GM12878 (cell line): ENCODE results near the gene ATP6V0D1. TPM values are rescaled to one million over a fixed set of nuclear protein-coding genes. Genes with fewer than 3 reads are reported as not detected.

Experiments
- ATAC-seq: fragments of 200-7000 bp; cut with Tn5 transposase; 3 replicates; pipeline ENCODE4 v1.9.1; 2020; ENCODE audit warnings: mild to moderate bottlenecking, moderate library complexity
- BruUV-seq: library from RNA; stranded (reverse); fragments of 400-500 nt; replicated peaks from 2 replicates; lab custom pipeline; 2021; lab: Mats Ljungman, UMichigan
- CTCF ChIA-PET: fragments of 300-600 bp; sonication (Branson Sonifier 250); formaldehyde crosslinking; extraction: SDS; loops from one replicate; lab custom pipeline; 2021; ENCODE audit warnings: inconsistent platforms; lab: Yijun Ruan, JAX
- POLR2A ChIA-PET: fragments of 350-600 bp; formaldehyde crosslinking; extraction: SDS; loops from one replicate; lab custom pipeline; 2021; ENCODE audit warnings: inconsistent platforms; lab: Charles Lee
- RAD21 ChIA-PET: fragments of 300-600 bp; sonication (Branson Sonifier 250); formaldehyde crosslinking; loops from one replicate; lab custom pipeline; 2023; ENCODE audit warnings: antibody characterized with exemption; ENCODE audit not compliant: unreplicated experiment; lab: Charles Lee
- SMC1A ChIA-PET: fragments of 300-600 bp; sonication (Branson Sonifier 250); formaldehyde crosslinking; loops from one replicate; lab custom pipeline; 2023; ENCODE audit not compliant: unreplicated experiment, uncharacterized antibody; lab: Charles Lee
- DNase-seq: peaks from one replicate; pipeline ENCODE4 v3.0.0-alpha.2; 2011; ENCODE audit warnings: low read depth, low spot score
- FAIRE-seq: peaks from 3 replicates; lab custom pipeline; 2011; peaks lifted over from hg19 to GRCh38; lab: Jason Lieb, UNC
- H2AFZ ChIP-seq: 2 replicates; pipeline ENCODE4 v1.6.0; 2011; ENCODE audit warnings: low read depth, low read length, control low read depth; ENCODE audit not compliant: control insufficient read depth
- H3K27ac ChIP-seq: 2 replicates; pipeline ENCODE4 v1.5.1; 2011; ENCODE audit warnings: control low read depth; ENCODE audit not compliant: control insufficient read depth, insufficient read depth
- H3K27me3 ChIP-seq, 2 experiments: replicated peaks in 1 of 2; 2 replicates each; pipeline versions ENCODE4 v1.6.0 to v1.6.1; 2011; ENCODE audit warnings: low read length in 1 of 2; ENCODE audit not compliant: control insufficient read depth in 2 of 2, insufficient read depth in 2 of 2
- H3K36me3 ChIP-seq, 2 experiments: 2 replicates each; pipeline ENCODE4 v1.5.1; 2011; ENCODE audit warnings: low read length in 1 of 2; ENCODE audit not compliant: control insufficient read depth in 2 of 2, insufficient read depth in 2 of 2
- H3K4me1 ChIP-seq: 2 replicates; pipeline ENCODE4 v1.6.1; 2011; ENCODE audit warnings: mild to moderate bottlenecking, low read length, moderate library complexity, mixed read lengths; ENCODE audit not compliant: control insufficient read depth, insufficient read depth
- H3K4me2 ChIP-seq: 2 replicates; pipeline ENCODE4 v1.6.0; 2011; ENCODE audit warnings: control low read depth; ENCODE audit not compliant: control insufficient read depth, insufficient read depth
- H3K4me3 ChIP-seq: fragments of 200-600 bp; sonication (generic); 2 replicates; pipeline ENCODE4 v1.5.1; 2016
- H3K79me2 ChIP-seq: 2 replicates; pipeline ENCODE4 v1.6.0; 2011; ENCODE audit warnings: low read length; ENCODE audit not compliant: control insufficient read depth, insufficient read depth
- H3K9ac ChIP-seq: 2 replicates; pipeline ENCODE4 v1.8.0; 2011; ENCODE audit warnings: low read length, control low read depth, mixed read lengths; ENCODE audit not compliant: control insufficient read depth, insufficient read depth
- H3K9me3 ChIP-seq: replicated peaks from 3 replicates; pipeline ENCODE4 v1.5.1; 2011; ENCODE audit warnings: mild to moderate bottlenecking, low read length; ENCODE audit not compliant: control insufficient read depth, insufficient read depth
- H4K20me1 ChIP-seq: 2 replicates; pipeline ENCODE4 v1.6.0; 2011; ENCODE audit not compliant: control insufficient read depth, insufficient read depth
- BHLHE40 ChIP-seq, 2 experiments: fragments of 450-650 bp in 1 of 2; IDR thresholded peaks; 2 replicates each; pipeline ENCODE4 v1.6.1; 2011 to 2017; ENCODE audit warnings: low read depth in 2 of 2, borderline replicate concordance in 1 of 2, improper control_type of control experiment in 1 of 2, low read length in 1 of 2, mild to moderate bottlenecking in 1 of 2
- CHD2 ChIP-seq: IDR thresholded peaks from 2 replicates; pipeline ENCODE4 v1.6.1; 2011; ENCODE audit warnings: low read depth, low read length, improper control_type of control experiment, borderline replicate concordance
- ETV6 ChIP-seq, 2 experiments: fragments of 450-650 bp in 1 of 2; IDR thresholded peaks in 1 of 2; conservative IDR thresholded peaks in 1 of 2; 2 replicates each; pipeline ENCODE4 v1.6.1; 2014; ENCODE audit warnings: antibody characterized with exemption in 1 of 2, borderline replicate concordance in 1 of 2, low read depth in 1 of 2, mild to moderate bottlenecking in 1 of 2, moderate library complexity in 1 of 2
- IRF4 ChIP-seq: IDR thresholded peaks from 2 replicates; pipeline ENCODE4 v1.6.1; 2011; ENCODE audit warnings: low read depth, low read length
- MXI1 ChIP-seq: fragments of 150-350 bp; IDR thresholded peaks from 2 replicates; pipeline ENCODE4 v1.6.1; 2011; ENCODE audit warnings: low read depth, mild to moderate bottlenecking, inconsistent platforms, low read length, improper control_type of control experiment
- NR2C1 ChIP-seq: fragments of 450-650 bp; IDR thresholded peaks from 2 replicates; pipeline ENCODE4 v1.6.1; 2017; ENCODE audit warnings: antibody characterized with exemption, mild to moderate bottlenecking, moderate library complexity
- NRF1 ChIP-seq: conservative IDR thresholded peaks from 2 replicates; pipeline ENCODE4 v1.6.1; 2011; ENCODE audit warnings: mild to moderate bottlenecking, low read depth, low read length, improper control_type of control experiment
- POLR2AphosphoS2 ChIP-seq: IDR thresholded peaks from 2 replicates; pipeline ENCODE4 v1.6.1; 2011; ENCODE audit warnings: low read depth, mild to moderate bottlenecking, low read length, improper control_type of control experiment, moderate library complexity
- RELA ChIP-seq: fragments of 450-650 bp; IDR thresholded peaks from 2 replicates; pipeline ENCODE4 v1.8.0; 2014; ENCODE audit warnings: borderline replicate concordance; ENCODE audit not compliant: partially characterized antibody
- SPI1 ChIP-seq: IDR thresholded peaks from 2 replicates; pipeline ENCODE4 v1.6.1; 2011; ENCODE audit warnings: low read depth, mild to moderate bottlenecking, low read length, moderate library complexity, borderline replicate concordance; ENCODE audit not compliant: insufficient read depth
- ZNF622 ChIP-seq: fragments of 450-650 bp; IDR thresholded peaks from 2 replicates; pipeline ENCODE4 v1.6.1; 2017; ENCODE audit warnings: mild to moderate bottlenecking, inconsistent platforms
- WGBS: methylation state at CpG from one replicate; pipeline ENCODE4 v1.1.6; 2016; ENCODE audit warnings: low lambda C conversion rate; ENCODE audit not compliant: insufficient replicate concordance, insufficient coverage; ENCODE audit errors: missing lambda C conversion rate; 5-methylcytosine and 5-hydroxymethylcytosine counted together
- in situ Hi-C: fragments of 300-500 bp; cut with MboI; formaldehyde crosslinking; loops from 9 replicates; pipeline ENCODE4 v1.14.3; 2018; ENCODE audit warnings: mixed read lengths
- intact Hi-C: fragments of 100-400 bp; cut with micrococcal nuclease; formaldehyde crosslinking; loops from one replicate; pipeline ENCODE4 v1.14.2; 2022; ENCODE audit not compliant: unreplicated experiment
- polyA plus RNA-seq, 11 experiments: library from polyadenylated mRNA; depleted of rRNA in 4 of 11; unstranded in 6 of 11; stranded (reverse) in 5 of 11; fragments of >200 nt; fragmentation: Nextera tagmentation in 4 of 11; fragmentation: Illumina TruSeq in 1 of 11; extraction: Ambion mirVana in 4 of 11; extraction: Trizol in 1 of 11; gene quantifications; 1 replicate in 1 of 11; 2 replicates in 10 of 11; pipeline versions ENCODE4 v1.2.1 to v1.2.3, GENCODE V29; 2011 to 2016; ENCODE audit warnings: inconsistent platforms in 2 of 11, missing spikeins in 2 of 11, low read depth in 1 of 11
- total RNA-seq, 4 experiments: library from RNA; depleted of rRNA in 3 of 4; stranded (reverse); fragments of >200 nt in 3 of 4; fragmentation: Illumina TruSeq in 1 of 4; extraction: Trizol in 1 of 4; gene quantifications; 2 replicates each; pipeline versions ENCODE4 v1.2.1 to v1.2.3, GENCODE V29; 2013 to 2021
- TF ChIP-seq, protein P1 (sequence below): fragments of 450-650 bp; IDR thresholded peaks from 2 replicates; pipeline ENCODE4 v1.6.1; 2017; ENCODE audit warnings: mild to moderate bottlenecking, moderate library complexity
- TF ChIP-seq, protein P2 (sequence below): fragments of 450-650 bp; conservative IDR thresholded peaks from 2 replicates; pipeline ENCODE4 v1.6.1; 2017; ENCODE audit warnings: mild to moderate bottlenecking, moderate library complexity
- TF ChIP-seq, protein P3 (sequence below): fragments of 450-650 bp; IDR thresholded peaks from 2 replicates; pipeline ENCODE4 v1.6.1; 2018; ENCODE audit warnings: mild to moderate bottlenecking, low read depth, moderate library complexity; ENCODE audit not compliant: partially characterized antibody

Gene ATP6V0D1
- total and polyA plus RNA-seq, 10 of the 15 experiments (the other 5 are each of a cell fraction or from before 2014, with no cell fraction given), result 28.1 to 141 (median 70.3) TPM

DNA sequence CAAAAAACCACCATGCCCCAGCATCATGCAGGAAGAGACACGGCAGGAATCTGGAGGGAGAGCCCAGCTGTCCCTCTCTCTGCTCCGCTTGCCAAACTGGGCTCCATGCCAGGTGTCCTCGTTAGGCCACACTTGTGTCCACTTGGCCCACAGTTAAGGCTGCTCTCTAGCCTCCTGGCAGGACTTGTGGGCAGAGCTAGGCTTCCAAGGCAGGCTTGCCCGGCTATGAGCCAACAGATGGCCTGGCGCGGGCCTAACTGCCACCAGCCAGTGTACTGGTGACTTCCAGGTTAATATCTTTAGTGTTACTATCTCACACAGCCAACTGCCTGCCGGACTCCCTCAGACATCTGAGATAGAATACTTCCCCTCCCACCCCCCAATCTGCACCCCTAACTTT, 10.6 kb downstream of the ATP6V0D1 start:
- WGBS, result 97% methylated on average over 7 of the region's 7 CpGs
- ChIA-PET POLR2A (interaction anchor here (0.6 to 1.2 kb wide), 2 partner anchors 226 to 516 kb away, joined by 4 read pairs; no protein-coding TSS in a partner anchor), RAD21 (interaction anchor here (0.6 kb wide), 1 partner anchor 42 kb away, joined by 4 read pairs; no protein-coding TSS in a partner anchor), SMC1A (interaction anchor here (0.7 to 1.3 kb wide), 2 partner anchors 19 to 42 kb away, joined by 3 to 5 read pairs; no protein-coding TSS in a partner anchor), CTCF (interaction anchor here (0.9 to 2.0 kb wide), 2 partner anchors 11 to 45 kb away, joined by 4 to 5 read pairs; partner anchors contain the start of gene ATP6V0D1)
- H3K9me3 ChIP-seq, result no peaks in the 10 kb centered on the region
- no peak overlapping the region for H2AFZ ChIP-seq
- H3K36me3 ChIP-seq, result no peaks in the 10 kb centered on the region; a peak in 2 of 4 replicates
- H3K27ac ChIP-seq, result no peak overlapping the region
- intact Hi-C loops (no loop called here), in situ Hi-C loops (no loop called here)
- ATAC-seq (no peak), FAIRE-seq (no peak), DNase-seq (no peak)
- H3K4me3 ChIP-seq, result no peak overlapping the region
- no peaks in the 10 kb centered on the region for H3K27me3 ChIP-seq
- H3K4me2 ChIP-seq, result no peak overlapping the region
- peaks cover 6% of the 10 kb centered on the region for H4K20me1 ChIP-seq
- no TSS peak for BruUV-seq
- peaks cover 41% of the 10 kb centered on the region for H3K79me2 ChIP-seq
- H3K9ac ChIP-seq, result no peak overlapping the region
- H3K4me1 ChIP-seq, result peaks cover 15% of the 10 kb centered on the region
- TF ChIP-seq RELA (no peak), SPI1 (no peak), CHD2 (no peak), IRF4 (no peak), BHLHE40 (IDR thresholded peaks at IDR 0.05; ENCODE audit: borderline replicate concordance in 1 of 2, low read depth in 2 of 2, low read length in 1 of 2) (no peak), POLR2AphosphoS2 (no peak), NR2C1 (no peak), MXI1 (no peak), ZNF622 (no peak), NRF1 (no peak), ETV6 (conservative IDR thresholded peaks at IDR 0.05 in 1 of 2, IDR thresholded peaks at IDR 0.05 in 1 of 2; ENCODE audit: borderline replicate concordance in 1 of 2, low read depth in 1 of 2) (no peak)
- TF ChIP-seq, protein P1, sequence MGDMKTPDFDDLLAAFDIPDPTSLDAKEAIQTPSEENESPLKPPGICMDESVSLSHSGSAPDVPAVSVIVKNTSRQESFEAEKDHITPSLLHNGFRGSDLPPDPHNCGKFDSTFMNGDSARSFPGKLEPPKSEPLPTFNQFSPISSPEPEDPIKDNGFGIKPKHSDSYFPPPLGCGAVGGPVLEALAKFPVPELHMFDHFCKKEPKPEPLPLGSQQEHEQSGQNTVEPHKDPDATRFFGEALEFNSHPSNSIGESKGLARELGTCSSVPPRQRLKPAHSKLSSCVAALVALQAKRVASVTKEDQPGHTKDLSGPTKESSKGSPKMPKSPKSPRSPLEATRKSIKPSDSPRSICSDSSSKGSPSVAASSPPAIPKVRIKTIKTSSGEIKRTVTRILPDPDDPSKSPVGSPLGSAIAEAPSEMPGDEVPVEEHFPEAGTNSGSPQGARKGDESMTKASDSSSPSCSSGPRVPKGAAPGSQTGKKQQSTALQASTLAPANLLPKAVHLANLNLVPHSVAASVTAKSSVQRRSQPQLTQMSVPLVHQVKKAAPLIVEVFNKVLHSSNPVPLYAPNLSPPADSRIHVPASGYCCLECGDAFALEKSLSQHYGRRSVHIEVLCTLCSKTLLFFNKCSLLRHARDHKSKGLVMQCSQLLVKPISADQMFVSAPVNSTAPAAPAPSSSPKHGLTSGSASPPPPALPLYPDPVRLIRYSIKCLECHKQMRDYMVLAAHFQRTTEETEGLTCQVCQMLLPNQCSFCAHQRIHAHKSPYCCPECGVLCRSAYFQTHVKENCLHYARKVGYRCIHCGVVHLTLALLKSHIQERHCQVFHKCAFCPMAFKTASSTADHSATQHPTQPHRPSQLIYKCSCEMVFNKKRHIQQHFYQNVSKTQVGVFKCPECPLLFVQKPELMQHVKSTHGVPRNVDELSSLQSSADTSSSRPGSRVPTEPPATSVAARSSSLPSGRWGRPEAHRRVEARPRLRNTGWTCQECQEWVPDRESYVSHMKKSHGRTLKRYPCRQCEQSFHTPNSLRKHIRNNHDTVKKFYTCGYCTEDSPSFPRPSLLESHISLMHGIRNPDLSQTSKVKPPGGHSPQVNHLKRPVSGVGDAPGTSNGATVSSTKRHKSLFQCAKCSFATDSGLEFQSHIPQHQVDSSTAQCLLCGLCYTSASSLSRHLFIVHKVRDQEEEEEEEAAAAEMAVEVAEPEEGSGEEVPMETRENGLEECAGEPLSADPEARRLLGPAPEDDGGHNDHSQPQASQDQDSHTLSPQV, result no peak
- TF ChIP-seq, protein P2, sequence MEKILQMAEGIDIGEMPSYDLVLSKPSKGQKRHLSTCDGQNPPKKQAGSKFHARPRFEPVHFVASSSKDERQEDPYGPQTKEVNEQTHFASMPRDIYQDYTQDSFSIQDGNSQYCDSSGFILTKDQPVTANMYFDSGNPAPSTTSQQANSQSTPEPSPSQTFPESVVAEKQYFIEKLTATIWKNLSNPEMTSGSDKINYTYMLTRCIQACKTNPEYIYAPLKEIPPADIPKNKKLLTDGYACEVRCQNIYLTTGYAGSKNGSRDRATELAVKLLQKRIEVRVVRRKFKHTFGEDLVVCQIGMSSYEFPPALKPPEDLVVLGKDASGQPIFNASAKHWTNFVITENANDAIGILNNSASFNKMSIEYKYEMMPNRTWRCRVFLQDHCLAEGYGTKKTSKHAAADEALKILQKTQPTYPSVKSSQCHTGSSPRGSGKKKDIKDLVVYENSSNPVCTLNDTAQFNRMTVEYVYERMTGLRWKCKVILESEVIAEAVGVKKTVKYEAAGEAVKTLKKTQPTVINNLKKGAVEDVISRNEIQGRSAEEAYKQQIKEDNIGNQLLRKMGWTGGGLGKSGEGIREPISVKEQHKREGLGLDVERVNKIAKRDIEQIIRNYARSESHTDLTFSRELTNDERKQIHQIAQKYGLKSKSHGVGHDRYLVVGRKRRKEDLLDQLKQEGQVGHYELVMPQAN, result no peak
- TF ChIP-seq, protein P3, sequence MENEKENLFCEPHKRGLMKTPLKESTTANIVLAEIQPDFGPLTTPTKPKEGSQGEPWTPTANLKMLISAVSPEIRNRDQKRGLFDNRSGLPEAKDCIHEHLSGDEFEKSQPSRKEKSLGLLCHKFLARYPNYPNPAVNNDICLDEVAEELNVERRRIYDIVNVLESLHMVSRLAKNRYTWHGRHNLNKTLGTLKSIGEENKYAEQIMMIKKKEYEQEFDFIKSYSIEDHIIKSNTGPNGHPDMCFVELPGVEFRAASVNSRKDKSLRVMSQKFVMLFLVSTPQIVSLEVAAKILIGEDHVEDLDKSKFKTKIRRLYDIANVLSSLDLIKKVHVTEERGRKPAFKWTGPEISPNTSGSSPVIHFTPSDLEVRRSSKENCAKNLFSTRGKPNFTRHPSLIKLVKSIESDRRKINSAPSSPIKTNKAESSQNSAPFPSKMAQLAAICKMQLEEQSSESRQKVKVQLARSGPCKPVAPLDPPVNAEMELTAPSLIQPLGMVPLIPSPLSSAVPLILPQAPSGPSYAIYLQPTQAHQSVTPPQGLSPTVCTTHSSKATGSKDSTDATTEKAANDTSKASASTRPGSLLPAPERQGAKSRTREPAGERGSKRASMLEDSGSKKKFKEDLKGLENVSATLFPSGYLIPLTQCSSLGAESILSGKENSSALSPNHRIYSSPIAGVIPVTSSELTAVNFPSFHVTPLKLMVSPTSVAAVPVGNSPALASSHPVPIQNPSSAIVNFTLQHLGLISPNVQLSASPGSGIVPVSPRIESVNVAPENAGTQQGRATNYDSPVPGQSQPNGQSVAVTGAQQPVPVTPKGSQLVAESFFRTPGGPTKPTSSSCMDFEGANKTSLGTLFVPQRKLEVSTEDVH, result no peak
